Esophagus squamous epithelium (tissue), 5 donors: ENCODE results near the gene PHEX. TPM values are rescaled to one million over a fixed set of nuclear protein-coding genes. Genes with fewer than 3 reads are reported as not detected.

Source experiments
- DNase-seq: peaks from one replicate; lab custom pipeline; 2025; lab: John Stamatoyannopoulos, UW
- H3K27ac ChIP-seq, 4 donors: fragments of 200-600 bp; sonication (generic); one replicate each; pipeline ENCODE4 v1.5.1; 2016 to 2019; ENCODE audit warnings: mild to moderate bottlenecking in 1 of 4
- H3K27me3 ChIP-seq, 4 donors: fragments of 200-600 bp; sonication (generic); 1 replicate in 3 of 4; 2 replicates in 1 of 4; pipeline versions ENCODE4 v1.5.1 to v1.6.0; 2017 to 2021; ENCODE audit warnings: antibody characterized with exemption in 1 of 4
- H3K36me3 ChIP-seq, 3 donors: fragments of 200-600 bp; sonication (generic); one replicate each; pipeline ENCODE4 v1.5.1; 2016 to 2019
- H3K4me1 ChIP-seq, 3 donors: fragments of 200-600 bp; sonication (generic); one replicate each; pipeline ENCODE4 v1.5.1; 2017 to 2019
- H3K4me3 ChIP-seq, 4 donors: fragments of 200-600 bp; sonication (generic); 1 replicate in 3 of 4; 2 replicates in 1 of 4; pipeline ENCODE4 v1.5.1; 2016 to 2019; ENCODE audit warnings: mild to moderate bottlenecking in 2 of 4, moderate library complexity in 1 of 4
- H3K9me3 ChIP-seq, 3 donors: fragments of 200-600 bp; sonication (generic); one replicate each; pipeline ENCODE4 v1.5.1; 2016 to 2019
- CTCF ChIP-seq, 6 experiments: fragments of 450-650 bp in 4 of 6; fragments of 200-600 bp in 2 of 6; sonication (generic) in 2 of 6; IDR thresholded peaks; one replicate each; pipeline ENCODE4 v1.5.1; 2016 to 2019; ENCODE audit warnings: antibody characterized with exemption in 6 of 6, mild to moderate bottlenecking in 4 of 6, moderate library complexity in 4 of 6
- POLR2A ChIP-seq, 4 donors: fragments of 450-650 bp; IDR thresholded peaks; one replicate each; pipeline ENCODE4 v1.6.1; 2017; ENCODE audit warnings: antibody characterized with exemption in 4 of 4, mild to moderate bottlenecking in 4 of 4, moderate library complexity in 3 of 4
- WGBS, 2 donors: methylation state at CpG; one replicate each; pipeline ENCODE4 v1.1.5; 2018; 5-methylcytosine and 5-hydroxymethylcytosine counted together
- intact Hi-C: fragments of 100-400 bp; cut with DNase I; formaldehyde crosslinking; loops from one replicate; pipeline ENCODE4 v1.15.0; 2022
- total RNA-seq, 4 donors: library from RNA; depleted of rRNA; stranded (reverse); fragments of >200 nt; gene quantifications; one replicate each; pipeline ENCODE4 v1.1.0, GENCODE V29; 2016
- donor health status: DM: yes; HTN: yes; CAD: no.

The PHEX gene
- total RNA-seq, 4 donors from 2014 or later = 0.04 to 0.73 (median 0.31) TPM

- no peaks in the 10 kb centered on the region for H3K9me3 ChIP-seq
- DNase-seq = no peak
- no peaks in the 10 kb centered on the region for H3K36me3 ChIP-seq
- peaks cover 0 to 3% (median 0%) of the 10 kb centered on the region in 3 donors for H3K4me1 ChIP-seq
- 48 to 54% methylated on average over 4 to 6 of the region's 6 CpGs for WGBS, 2 donors
- intact Hi-C loops = no loop called here
- no peak for TF ChIP-seq CTCF (IDR thresholded peaks at IDR 0.05)
- no peak for TF ChIP-seq POLR2A (IDR thresholded peaks at IDR 0.05)
- H3K27ac ChIP-seq = peak overlapping the region in 3 of 4 donors; percentile 46 to 69 (median 64)
- no peaks in the 10 kb centered on the region for H3K27me3 ChIP-seq
- no peak overlapping the region for H3K4me3 ChIP-seq
Observed at GRCh38 chrX:22060415-22061280, 28.5 kb downstream of the PHEX start.

GRCh38 chrX:22063284-22063683, 31.2 kb downstream of the PHEX start:
- H3K9me3 ChIP-seq = no peaks in the 10 kb centered on the region
- DNase-seq = no peak
- H3K27ac ChIP-seq = no peak overlapping the region
- no peaks in the 10 kb centered on the region for H3K27me3 ChIP-seq
- no peak overlapping the region for H3K4me3 ChIP-seq
- intact Hi-C loops = no loop called here
- no peaks in the 10 kb centered on the region for H3K36me3 ChIP-seq
- peaks cover 0 to 3% (median 0%) of the 10 kb centered on the region in 3 donors for H3K4me1 ChIP-seq
- 53 to 64% methylated on average over 7 of the region's 7 CpGs for WGBS, 2 donors
- no peak for TF ChIP-seq POLR2A (IDR thresholded peaks at IDR 0.05)
- no peak for TF ChIP-seq CTCF (IDR thresholded peaks at IDR 0.05)

GRCh38 chrX:22069586-22069985, 37.5 kb downstream of the PHEX start:
- DNase-seq = no peak
- no peak for TF ChIP-seq CTCF (IDR thresholded peaks at IDR 0.05)
- no peak for TF ChIP-seq POLR2A (IDR thresholded peaks at IDR 0.05)
- Histone ChIP-seq H3K27ac (no peak overlapping the region), H3K36me3 (no peaks in the 10 kb centered on the region), H3K9me3 (no peaks in the 10 kb centered on the region), H3K4me1 (peaks cover 0 to 5% (median 0%) of the 10 kb centered on the region in 3 donors), H3K4me3 (no peak overlapping the region), H3K27me3 (no peaks in the 10 kb centered on the region)
- 70 to 79% methylated on average over 4 of the region's 4 CpGs for WGBS, 2 donors
- intact Hi-C loops = no loop called here

GRCh38 chrX:22073928-22074327, 41.8 kb downstream of the PHEX start:
- Histone ChIP-seq H3K4me1 (peaks cover 0 to 5% (median 0%) of the 10 kb centered on the region in 3 donors), H3K9me3 (no peaks in the 10 kb centered on the region), H3K27ac (no peak overlapping the region), H3K27me3 (no peaks in the 10 kb centered on the region), H3K4me3 (no peak overlapping the region), H3K36me3 (no peaks in the 10 kb centered on the region)
- no peak for DNase-seq
- 50 to 85% methylated on average over 1 of the region's 2 CpGs for WGBS, 2 donors
- TF ChIP-seq POLR2A (IDR thresholded peaks at IDR 0.05) = no peak
- TF ChIP-seq CTCF (IDR thresholded peaks at IDR 0.05) = no peak
- intact Hi-C loops = no loop called here

- H3K4me1 ChIP-seq = peaks cover 0 to 1% (median 0%) of the 10 kb centered on the region in 3 donors
- no peaks in the 10 kb centered on the region for H3K36me3 ChIP-seq
- intact Hi-C loops = no loop called here
- DNase-seq = no peak
- WGBS, 2 donors = 66 to 67% methylated on average over 2 of the region's 2 CpGs
- H3K4me3 ChIP-seq = no peak overlapping the region
- no peaks in the 10 kb centered on the region for H3K27me3 ChIP-seq
- no peak for TF ChIP-seq POLR2A (IDR thresholded peaks at IDR 0.05)
- no peak for TF ChIP-seq CTCF (IDR thresholded peaks at IDR 0.05)
- no peak overlapping the region for H3K27ac ChIP-seq
- no peaks in the 10 kb centered on the region for H3K9me3 ChIP-seq
Observed at GRCh38 chrX:22078117-22078516, 46.0 kb downstream of the PHEX start.
